HepG2 (cell line): ENCODE results near the gene ACACB. TPM values are rescaled to one million over a fixed set of nuclear protein-coding genes. Genes with fewer than 3 reads are reported as not detected.

Experiments used
- ATAC-seq: fragments of 200-7000 bp; cut with Tn5 transposase; 3 replicates; pipeline ENCODE4 v1.9.1; 2020; ENCODE audit warnings: mild to moderate bottlenecking, moderate library complexity
- BruUV-seq: library from RNA; stranded (reverse); fragments of 400-500 nt; replicated peaks from 2 replicates; lab custom pipeline; 2021; lab: Mats Ljungman, UMichigan
- CTCF ChIA-PET: fragments of 300-600 bp; formaldehyde crosslinking; extraction: SDS; loops from one replicate; lab custom pipeline; 2021; ENCODE audit warnings: low total read pairs, inconsistent platforms, low intra/inter-chr PET ratio; lab: Yijun Ruan, JAX
- POLR2A ChIA-PET: fragments of 350-600 bp; sonication (Branson Sonifier 250); formaldehyde crosslinking; loops from one replicate; lab custom pipeline; 2020; ENCODE audit warnings: antibody characterized with exemption, inconsistent platforms; lab: Yijun Ruan, JAX
- DNase-seq: peaks from one replicate; pipeline ENCODE4 v3.0.0-alpha.2; 2015; ENCODE audit warnings: low spot score
- FAIRE-seq: peaks from 3 replicates; lab custom pipeline; 2011; peaks lifted over from hg19 to GRCh38; lab: Jason Lieb, UNC
- H2AFZ ChIP-seq: one replicate; pipeline ENCODE4 v1.6.1; 2011; ENCODE audit warnings: low read length, inconsistent platforms
- H3K27ac ChIP-seq: fragments of 300-600 bp; 3 replicates; pipeline ENCODE4 v1.8.0; 2011; ENCODE audit warnings: mixed run types, mild to moderate bottlenecking, mixed read lengths, low read length, inconsistent platforms; ENCODE audit not compliant: insufficient read depth; ENCODE audit errors: extremely low read length
- H3K27me3 ChIP-seq, 2 experiments: fragments of 200-600 bp in 1 of 2; 2 replicates in 1 of 2; 3 replicates in 1 of 2; pipeline versions ENCODE4 v1.6.0 to v1.8.0; 2011; ENCODE audit warnings: low read length in 2 of 2, mild to moderate bottlenecking in 2 of 2, moderate library complexity in 2 of 2, inconsistent platforms in 1 of 2; ENCODE audit not compliant: insufficient read depth in 2 of 2, control insufficient read depth in 1 of 2
- H3K36me3 ChIP-seq, 2 experiments: fragments of 200-600 bp in 1 of 2; replicated peaks in 1 of 2; 2 replicates in 1 of 2; 3 replicates in 1 of 2; pipeline versions ENCODE4 v1.5.1 to v1.8.0; 2011; ENCODE audit warnings: low read length in 2 of 2, inconsistent platforms in 1 of 2; ENCODE audit not compliant: insufficient read depth in 2 of 2, control insufficient read depth in 1 of 2
- H3K4me1 ChIP-seq: 2 replicates; pipeline ENCODE4 v1.5.1; 2012; ENCODE audit warnings: low read length, inconsistent platforms; ENCODE audit not compliant: insufficient read depth
- H3K4me2 ChIP-seq: 2 replicates; pipeline ENCODE4 v1.6.0; 2011; ENCODE audit warnings: low read depth, low read length, inconsistent platforms
- H3K4me3 ChIP-seq, 3 experiments: fragments of 200-600 bp in 1 of 3; sonication (generic), shearing (Covaris generic) in 1 of 3; replicated peaks in 1 of 3; 2 replicates each; pipeline ENCODE4 v1.5.1; 2011 to 2016; ENCODE audit warnings: low read length in 3 of 3, inconsistent platforms in 2 of 3, low read depth in 2 of 3, mild to moderate bottlenecking in 2 of 3, control low read depth in 1 of 3, mixed read lengths in 1 of 3; ENCODE audit not compliant: insufficient read depth in 1 of 3
- H3K79me2 ChIP-seq: one replicate; pipeline ENCODE4 v1.6.1; 2011; ENCODE audit warnings: low read length, inconsistent platforms; ENCODE audit not compliant: insufficient read depth
- H3K9ac ChIP-seq: 2 replicates; pipeline ENCODE4 v1.6.0; 2011; ENCODE audit warnings: mild to moderate bottlenecking, low read depth, low read length, inconsistent platforms; ENCODE audit not compliant: insufficient read depth
- H3K9me3 ChIP-seq: 2 replicates; pipeline ENCODE4 v1.5.1; 2012; ENCODE audit warnings: mild to moderate bottlenecking, low read length
- H4K20me1 ChIP-seq: 2 replicates; pipeline ENCODE4 v1.6.0; 2011; ENCODE audit warnings: inconsistent platforms, mild to moderate bottlenecking, low read length, moderate library complexity; ENCODE audit not compliant: insufficient read depth
- CHD2 ChIP-seq: IDR thresholded peaks from 2 replicates; pipeline ENCODE4 v1.6.1; 2011; ENCODE audit warnings: low read depth, low read length, improper control_type of control experiment
- ZNF703 ChIP-seq: sonication (generic); formaldehyde crosslinking; IDR thresholded peaks from 2 replicates; pipeline ENCODE4 v1.5.1; 2020; ENCODE audit warnings: missing genetic modification reagents, mild to moderate bottlenecking, moderate library complexity, borderline replicate concordance
- WGBS: methylation state at CpG from one replicate; pipeline ENCODE4 v1.1.6; 2017; ENCODE audit warnings: low lambda C conversion rate; 5-methylcytosine and 5-hydroxymethylcytosine counted together
- in situ Hi-C: cut with HindIII; loops from 2 replicates; pipeline ENCODE4 v1.10.0; 2017; ENCODE audit warnings: low pct_unique_long_range_greater_than_20kb; ENCODE audit not compliant: extremely low pct_ligation_motif_present
- intact Hi-C: fragments of 100-400 bp; cut with micrococcal nuclease; formaldehyde crosslinking; loops from one replicate; pipeline ENCODE4 v1.10.0; 2022; ENCODE audit not compliant: unreplicated experiment
- polyA plus RNA-seq, 8 experiments: library from polyadenylated mRNA; depleted of rRNA in 3 of 8; stranded (reverse) in 7 of 8; unstranded in 1 of 8; fragments of >200 nt; fragmentation: Illumina TruSeq in 4 of 8; extraction: Trizol in 4 of 8; gene quantifications; 2 replicates each; pipeline versions ENCODE4 v1.2.1 to v1.2.3, GENCODE V29; 2011 to 2016; ENCODE audit warnings: low read depth in 4 of 8, missing spikeins in 1 of 8, mixed read lengths in 1 of 8; ENCODE audit not compliant: insufficient read depth in 1 of 8
- total RNA-seq, 5 experiments: library from RNA; depleted of rRNA; stranded (reverse); fragments of >200 nt; fragmentation: Illumina TruSeq; extraction: Trizol; gene quantifications; 2 replicates each; pipeline ENCODE4 v1.2.3, GENCODE V29; 2016; ENCODE audit warnings: low read depth in 1 of 5
- TF ChIP-seq, protein P1 (sequence below): sonication (generic); formaldehyde crosslinking; IDR thresholded peaks from 2 replicates; pipeline ENCODE4 v1.4.0; 2020; ENCODE audit warnings: missing genetic modification reagents
- TF ChIP-seq, protein P2 (sequence below), 2 experiments: fragments of 450-650 bp in 1 of 2; sonication (generic) in 1 of 2; formaldehyde crosslinking in 1 of 2; IDR thresholded peaks; 2 replicates each; pipeline versions ENCODE4 v1.6.1 to v1.8.0; 2016 to 2022; ENCODE audit warnings: antibody characterized with exemption in 1 of 2, mild to moderate bottlenecking in 1 of 2, missing genetic modification reagents in 1 of 2
- TF ChIP-seq, protein P3 (sequence below): IDR thresholded peaks from 2 replicates; pipeline ENCODE4 v1.6.1; 2016
- TF ChIP-seq, protein P4 (sequence below): sonication (generic); formaldehyde crosslinking; IDR thresholded peaks from 2 replicates; pipeline ENCODE4 v1.8.0; 2022; ENCODE audit warnings: mild to moderate bottlenecking, missing genetic modification reagents

Gene ACACB
- total and polyA plus RNA-seq, 2 of the 13 experiments (the other 11 are each of a cell fraction or from before 2014, with no cell fraction given), result 6.2 to 8.6 TPM

DNA sequence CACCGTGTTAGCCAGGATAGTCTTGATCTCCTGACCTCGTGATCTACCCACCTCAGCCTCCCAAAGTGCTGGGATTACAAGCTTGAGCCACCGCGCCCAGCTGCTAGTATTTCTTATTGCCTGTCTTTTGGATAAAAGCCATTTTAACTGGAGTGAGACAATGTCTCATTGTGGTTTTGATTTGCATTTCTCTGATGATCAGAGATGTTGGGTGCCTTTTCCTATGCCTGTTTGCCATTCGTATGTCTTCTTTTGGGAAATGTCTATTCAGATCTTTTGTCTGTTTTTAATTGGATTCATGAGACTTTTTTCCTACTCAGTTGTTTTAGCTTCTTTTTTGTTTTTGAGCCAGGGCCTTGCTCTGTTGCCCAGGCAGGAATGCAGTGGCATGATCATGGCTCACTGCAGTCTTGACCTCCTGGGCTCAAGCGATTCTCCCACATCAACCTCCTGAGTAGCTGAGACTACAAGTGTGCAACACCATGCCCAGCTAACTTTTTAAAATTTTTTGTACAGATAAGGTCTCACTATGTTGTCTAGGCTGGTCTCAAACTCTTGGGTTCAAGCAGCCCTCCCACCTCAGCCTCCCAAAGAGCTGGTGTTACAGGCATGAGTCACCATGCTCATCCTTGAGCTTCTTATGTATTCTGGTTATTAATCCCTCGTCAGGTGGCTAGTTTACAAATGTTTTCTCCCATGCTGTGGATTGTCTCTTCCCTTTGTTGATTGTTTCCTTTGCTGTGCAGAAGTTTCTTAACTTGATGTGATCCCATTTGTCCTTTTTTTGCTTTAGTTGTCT, 65.9 kb downstream of the ACACB start:
- ATAC-seq, result no peak
- ChIA-PET CTCF (no interaction called here), POLR2A (interaction anchor here (0.9 kb wide), 1 partner anchor 66 kb away, joined by 3 read pairs; the partner anchor contains the start of gene ACACB)
- H3K9me3 ChIP-seq, result no peaks in the 10 kb centered on the region
- intact Hi-C loops (no loop called here), in situ Hi-C loops (no loop called here)
- H3K27ac ChIP-seq, result no peak overlapping the region
- no peaks in the 10 kb centered on the region for H3K4me1 ChIP-seq
- no peak overlapping the region for H3K4me2 ChIP-seq
- no peak overlapping the region for H2AFZ ChIP-seq
- no peak overlapping the region for H3K4me3 ChIP-seq
- H3K9ac ChIP-seq, result no peak overlapping the region
- no peak for DNase-seq
- BruUV-seq, result no TSS peak
- H3K79me2 ChIP-seq, result no peaks in the 10 kb centered on the region
- no peak for FAIRE-seq
- no peaks in the 10 kb centered on the region for H4K20me1 ChIP-seq
- WGBS, result 97% methylated on average over 7 of the region's 7 CpGs
- H3K27me3 ChIP-seq, result no peaks in the 10 kb centered on the region; a peak in 1 of 5 replicates
- H3K36me3 ChIP-seq, result peaks cover 6 to 29% of the 10 kb centered on the region in 2 experiments; a peak in 3 of 5 replicates
- TF ChIP-seq, protein P1, sequence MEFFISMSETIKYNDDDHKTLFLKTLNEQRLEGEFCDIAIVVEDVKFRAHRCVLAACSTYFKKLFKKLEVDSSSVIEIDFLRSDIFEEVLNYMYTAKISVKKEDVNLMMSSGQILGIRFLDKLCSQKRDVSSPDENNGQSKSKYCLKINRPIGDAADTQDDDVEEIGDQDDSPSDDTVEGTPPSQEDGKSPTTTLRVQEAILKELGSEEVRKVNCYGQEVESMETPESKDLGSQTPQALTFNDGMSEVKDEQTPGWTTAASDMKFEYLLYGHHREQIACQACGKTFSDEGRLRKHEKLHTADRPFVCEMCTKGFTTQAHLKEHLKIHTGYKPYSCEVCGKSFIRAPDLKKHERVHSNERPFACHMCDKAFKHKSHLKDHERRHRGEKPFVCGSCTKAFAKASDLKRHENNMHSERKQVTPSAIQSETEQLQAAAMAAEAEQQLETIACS (CRISPR knock-in tag), result no peak
- TF ChIP-seq, protein P2, sequence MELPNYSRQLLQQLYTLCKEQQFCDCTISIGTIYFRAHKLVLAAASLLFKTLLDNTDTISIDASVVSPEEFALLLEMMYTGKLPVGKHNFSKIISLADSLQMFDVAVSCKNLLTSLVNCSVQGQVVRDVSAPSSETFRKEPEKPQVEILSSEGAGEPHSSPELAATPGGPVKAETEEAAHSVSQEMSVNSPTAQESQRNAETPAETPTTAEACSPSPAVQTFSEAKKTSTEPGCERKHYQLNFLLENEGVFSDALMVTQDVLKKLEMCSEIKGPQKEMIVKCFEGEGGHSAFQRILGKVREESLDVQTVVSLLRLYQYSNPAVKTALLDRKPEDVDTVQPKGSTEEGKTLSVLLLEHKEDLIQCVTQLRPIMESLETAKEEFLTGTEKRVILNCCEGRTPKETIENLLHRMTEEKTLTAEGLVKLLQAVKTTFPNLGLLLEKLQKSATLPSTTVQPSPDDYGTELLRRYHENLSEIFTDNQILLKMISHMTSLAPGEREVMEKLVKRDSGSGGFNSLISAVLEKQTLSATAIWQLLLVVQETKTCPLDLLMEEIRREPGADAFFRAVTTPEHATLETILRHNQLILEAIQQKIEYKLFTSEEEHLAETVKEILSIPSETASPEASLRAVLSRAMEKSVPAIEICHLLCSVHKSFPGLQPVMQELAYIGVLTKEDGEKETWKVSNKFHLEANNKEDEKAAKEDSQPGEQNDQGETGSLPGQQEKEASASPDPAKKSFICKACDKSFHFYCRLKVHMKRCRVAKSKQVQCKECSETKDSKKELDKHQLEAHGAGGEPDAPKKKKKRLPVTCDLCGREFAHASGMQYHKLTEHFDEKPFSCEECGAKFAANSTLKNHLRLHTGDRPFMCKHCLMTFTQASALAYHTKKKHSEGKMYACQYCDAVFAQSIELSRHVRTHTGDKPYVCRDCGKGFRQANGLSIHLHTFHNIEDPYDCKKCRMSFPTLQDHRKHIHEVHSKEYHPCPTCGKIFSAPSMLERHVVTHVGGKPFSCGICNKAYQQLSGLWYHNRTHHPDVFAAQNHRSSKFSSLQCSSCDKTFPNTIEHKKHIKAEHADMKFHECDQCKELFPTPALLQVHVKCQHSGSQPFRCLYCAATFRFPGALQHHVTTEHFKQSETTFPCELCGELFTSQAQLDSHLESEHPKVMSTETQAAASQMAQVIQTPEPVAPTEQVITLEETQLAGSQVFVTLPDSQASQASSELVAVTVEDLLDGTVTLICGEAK (IDR thresholded peaks at IDR 0.05), result no peak
- TF ChIP-seq, protein P2 (CRISPR knock-in tag; IDR thresholded peaks at IDR 0.05), result no peak
- no peak for TF ChIP-seq CHD2
- TF ChIP-seq, protein P3, sequence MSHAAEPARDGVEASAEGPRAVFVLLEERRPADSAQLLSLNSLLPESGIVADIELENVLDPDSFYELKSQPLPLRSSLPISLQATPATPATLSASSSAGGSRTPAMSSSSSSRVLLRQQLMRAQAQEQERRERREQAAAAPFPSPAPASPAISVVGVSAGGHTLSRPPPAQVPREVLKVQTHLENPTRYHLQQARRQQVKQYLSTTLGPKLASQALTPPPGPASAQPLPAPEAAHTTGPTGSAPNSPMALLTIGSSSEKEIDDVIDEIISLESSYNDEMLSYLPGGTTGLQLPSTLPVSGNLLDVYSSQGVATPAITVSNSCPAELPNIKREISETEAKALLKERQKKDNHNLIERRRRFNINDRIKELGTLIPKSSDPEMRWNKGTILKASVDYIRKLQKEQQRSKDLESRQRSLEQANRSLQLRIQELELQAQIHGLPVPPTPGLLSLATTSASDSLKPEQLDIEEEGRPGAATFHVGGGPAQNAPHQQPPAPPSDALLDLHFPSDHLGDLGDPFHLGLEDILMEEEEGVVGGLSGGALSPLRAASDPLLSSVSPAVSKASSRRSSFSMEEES, result no peak
- TF ChIP-seq, protein P4, sequence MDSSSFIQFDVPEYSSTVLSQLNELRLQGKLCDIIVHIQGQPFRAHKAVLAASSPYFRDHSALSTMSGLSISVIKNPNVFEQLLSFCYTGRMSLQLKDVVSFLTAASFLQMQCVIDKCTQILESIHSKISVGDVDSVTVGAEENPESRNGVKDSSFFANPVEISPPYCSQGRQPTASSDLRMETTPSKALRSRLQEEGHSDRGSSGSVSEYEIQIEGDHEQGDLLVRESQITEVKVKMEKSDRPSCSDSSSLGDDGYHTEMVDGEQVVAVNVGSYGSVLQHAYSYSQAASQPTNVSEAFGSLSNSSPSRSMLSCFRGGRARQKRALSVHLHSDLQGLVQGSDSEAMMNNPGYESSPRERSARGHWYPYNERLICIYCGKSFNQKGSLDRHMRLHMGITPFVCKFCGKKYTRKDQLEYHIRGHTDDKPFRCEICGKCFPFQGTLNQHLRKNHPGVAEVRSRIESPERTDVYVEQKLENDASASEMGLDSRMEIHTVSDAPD (CRISPR knock-in tag), result no peak
- no peak for TF ChIP-seq ZNF703 (CRISPR knock-in tag)
